ENCODE measurements around the gene ST7.

DNA sequence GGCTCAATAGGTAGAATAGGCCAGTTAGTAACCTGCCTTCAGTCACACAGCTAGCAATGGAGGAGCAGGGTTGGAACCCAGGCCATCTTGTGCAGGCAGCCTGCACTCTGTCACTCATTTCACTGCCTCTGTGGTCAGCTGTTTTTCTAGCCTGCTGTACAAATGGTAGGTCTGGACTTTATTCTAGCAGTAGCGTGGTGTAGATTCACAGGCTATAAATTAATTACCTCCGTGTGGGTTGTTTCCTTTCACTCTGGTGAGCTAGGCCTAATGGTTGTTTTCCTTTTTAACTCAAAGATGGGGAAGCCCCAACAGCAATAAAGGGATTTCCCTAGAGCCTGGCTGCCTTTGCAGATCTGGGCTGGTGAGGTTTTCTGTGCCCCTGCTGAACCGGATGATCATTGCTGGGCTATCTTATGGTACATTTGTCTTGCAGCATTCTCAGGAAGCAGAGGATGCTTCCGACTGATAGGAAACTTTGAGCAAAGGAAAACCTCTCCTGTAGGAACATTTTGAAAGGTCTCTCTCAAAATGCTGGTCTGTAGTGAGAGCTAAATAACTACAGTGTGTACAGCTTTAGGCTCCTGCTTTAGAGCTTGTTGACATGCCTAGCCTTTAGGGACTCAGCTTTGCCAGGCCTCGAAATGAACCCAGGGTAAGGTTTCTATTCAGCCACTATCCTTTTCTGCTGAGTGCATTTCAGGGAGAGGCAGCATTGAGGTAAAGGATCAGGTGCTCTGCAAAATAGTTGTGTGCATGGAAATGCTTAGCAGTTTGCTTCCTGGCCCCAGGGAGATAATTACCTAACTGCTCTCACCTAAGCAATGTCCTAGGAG, 157.4 kb downstream of the ST7 start:
- TF ChIP-seq BHLHE40 (IDR thresholded peaks at IDR 0.05; ENCODE audit: borderline replicate concordance) (no peak), FOXM1 (IDR thresholded peaks at IDR 0.05; ENCODE audit: borderline replicate concordance) (no peak), SP1 (IDR thresholded peaks at IDR 0.05) (no peak), FOXK2 (IDR thresholded peaks at IDR 0.05) (no peak), SUZ12 (IDR thresholded peaks at IDR 0.05) (no peak), FOXA1 (IDR thresholded peaks at IDR 0.05) (no peak), TARDBP (IDR thresholded peaks at IDR 0.05) (no peak), HDGF (IDR thresholded peaks at IDR 0.05; ENCODE audit: borderline replicate concordance) (no peak), L3MBTL2 (conservative IDR thresholded peaks at IDR 0.05) (no peak), CTBP1 (IDR thresholded peaks at IDR 0.05; ENCODE audit: borderline replicate concordance) (no peak), ELF4 (IDR thresholded peaks at IDR 0.05) (no peak)
- TF ChIP-seq, protein P1, sequence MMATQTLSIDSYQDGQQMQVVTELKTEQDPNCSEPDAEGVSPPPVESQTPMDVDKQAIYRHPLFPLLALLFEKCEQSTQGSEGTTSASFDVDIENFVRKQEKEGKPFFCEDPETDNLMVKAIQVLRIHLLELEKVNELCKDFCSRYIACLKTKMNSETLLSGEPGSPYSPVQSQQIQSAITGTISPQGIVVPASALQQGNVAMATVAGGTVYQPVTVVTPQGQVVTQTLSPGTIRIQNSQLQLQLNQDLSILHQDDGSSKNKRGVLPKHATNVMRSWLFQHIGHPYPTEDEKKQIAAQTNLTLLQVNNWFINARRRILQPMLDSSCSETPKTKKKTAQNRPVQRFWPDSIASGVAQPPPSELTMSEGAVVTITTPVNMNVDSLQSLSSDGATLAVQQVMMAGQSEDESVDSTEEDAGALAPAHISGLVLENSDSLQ (IDR thresholded peaks at IDR 0.05) = no peak

Measured in HEK293T (cell line).